NCI-H345 treated with DMSO at 0.1 percent for 48 hours (cell line): ENCODE data around the gene TPCN1.
"Not testable (repeated sequence)": the region's sequence is repeated elsewhere in the genome, so short reads cannot be mapped to it uniquely, and the experiment has no call there.

Experiments used
- DNase-seq: peaks from one replicate; lab custom pipeline; 2025; ENCODE audit not compliant: unreplicated experiment; lab: John Stamatoyannopoulos, UW

The TPCN1 gene

DNA sequence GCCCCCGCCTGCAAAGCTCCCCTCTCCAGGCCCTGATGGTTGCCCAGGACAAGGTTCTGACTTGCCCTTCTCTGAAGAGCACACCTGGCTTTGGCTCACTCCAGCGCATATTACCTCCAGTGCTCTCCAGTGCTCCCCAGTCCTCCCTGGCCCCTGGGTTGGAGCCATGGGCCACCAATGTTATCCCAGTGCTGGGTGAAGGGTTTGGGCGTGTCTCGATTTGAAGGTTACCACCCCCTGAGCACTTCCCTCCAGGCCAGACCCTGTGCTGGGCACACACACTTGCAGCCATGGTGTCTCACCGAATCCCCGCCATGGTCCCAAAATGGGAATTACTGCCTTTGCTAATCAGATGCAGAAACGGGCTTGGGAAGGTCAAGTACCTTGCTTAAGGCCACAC lies 24.7 kb upstream of the TPCN1 start:
- no peak for DNase-seq

GRCh38 chr12:113196990-113197389 lies 24.3 kb upstream of the TPCN1 start:
- DNase-seq = peak; percentile 12

GRCh38 chr12:113197518-113198077 lies 23.7 kb upstream of the TPCN1 start:
- no peak for DNase-seq

DNA sequence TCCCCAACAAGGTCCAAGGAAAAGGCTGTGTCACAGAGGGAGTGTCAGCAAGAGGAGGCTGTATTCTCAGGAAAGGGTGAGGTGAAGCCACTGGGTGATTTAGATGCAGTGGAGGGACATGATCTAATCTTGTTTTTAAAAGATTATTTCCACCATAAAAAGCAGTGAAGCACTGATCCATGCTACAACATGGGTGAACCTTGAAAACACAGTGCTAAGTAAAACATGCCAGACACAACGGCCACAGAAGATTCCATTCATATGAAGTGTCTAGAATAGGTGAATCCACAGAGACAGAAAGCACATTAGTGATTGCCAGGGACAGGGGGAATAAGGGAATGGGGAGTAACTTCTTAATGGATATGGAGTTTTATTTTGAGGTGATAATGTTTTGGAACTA lies 23.0 kb upstream of the TPCN1 start:
- DNase-seq = no peak

- DNase-seq = no peak
These were observed 21.1 kb upstream of the TPCN1 start for GRCh38 chr12:113200021-113200797.

GRCh38 chr12:113201187-113202177 lies 19.8 kb upstream of the TPCN1 start:
- DNase-seq = no peak

- DNase-seq = no peak
These were observed 18.8 kb upstream of the TPCN1 start for GRCh38 chr12:113202300-113203075.

- DNase-seq = no peak
These were observed 17.2 kb upstream of the TPCN1 start for GRCh38 chr12:113203852-113204760.

GRCh38 chr12:113204804-113205203 lies 16.5 kb upstream of the TPCN1 start:
- no peak for DNase-seq

- not testable (repeated sequence) for DNase-seq
These were observed 14.5 kb upstream of the TPCN1 start for GRCh38 chr12:113206802-113207201.

- no peak for DNase-seq
These were observed 13.6 kb upstream of the TPCN1 start for GRCh38 chr12:113207613-113208040.

DNA sequence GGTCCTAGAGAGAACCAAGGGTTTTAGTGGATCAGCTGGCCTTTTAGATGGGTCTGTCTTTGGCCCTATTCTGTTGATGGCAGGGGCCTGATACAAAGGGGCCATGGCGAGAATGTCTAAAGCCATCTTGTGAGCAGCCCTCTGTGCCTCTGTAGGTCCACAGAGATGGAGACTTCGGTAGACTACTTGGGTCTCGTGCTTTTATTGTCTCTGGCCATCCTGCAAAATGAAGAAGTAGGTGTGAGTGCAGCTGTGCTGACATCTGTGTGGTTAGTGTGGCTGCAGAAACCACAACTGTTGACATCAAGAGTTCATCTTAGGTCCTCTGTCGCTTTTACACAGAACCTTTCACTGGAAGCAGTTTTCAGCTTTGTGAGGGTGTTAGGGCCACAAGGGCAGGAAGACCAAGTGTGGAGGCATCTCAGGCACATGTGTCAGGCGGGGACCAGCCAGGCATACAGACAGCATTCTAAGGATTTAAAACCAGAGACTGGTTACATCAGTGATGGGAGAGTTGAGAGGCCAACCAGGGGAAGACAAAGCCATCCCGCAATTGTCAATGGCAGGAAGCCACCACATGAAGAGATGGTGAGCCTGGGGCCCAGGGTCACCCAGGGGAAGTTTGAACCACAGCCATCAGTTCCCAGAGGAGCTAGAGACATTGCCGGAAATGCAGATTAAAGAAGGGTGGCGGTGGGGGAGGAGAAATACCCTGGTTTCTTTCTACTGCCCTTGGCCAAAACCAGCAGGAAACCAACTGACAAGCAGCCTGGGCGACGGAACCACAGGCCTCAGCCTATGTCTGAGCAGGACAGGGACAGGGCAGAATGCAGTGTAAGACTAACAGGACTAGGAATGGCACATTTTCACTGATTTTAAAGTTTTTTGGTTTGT lies 13.0 kb upstream of the TPCN1 start:
- DNase-seq = no peak

GRCh38 chr12:113211160-113211559 lies 10.1 kb upstream of the TPCN1 start:
- DNase-seq = no peak

GRCh38 chr12:113214895-113215400 lies 6.3 kb upstream of the TPCN1 start:
- no peak for DNase-seq

DNA sequence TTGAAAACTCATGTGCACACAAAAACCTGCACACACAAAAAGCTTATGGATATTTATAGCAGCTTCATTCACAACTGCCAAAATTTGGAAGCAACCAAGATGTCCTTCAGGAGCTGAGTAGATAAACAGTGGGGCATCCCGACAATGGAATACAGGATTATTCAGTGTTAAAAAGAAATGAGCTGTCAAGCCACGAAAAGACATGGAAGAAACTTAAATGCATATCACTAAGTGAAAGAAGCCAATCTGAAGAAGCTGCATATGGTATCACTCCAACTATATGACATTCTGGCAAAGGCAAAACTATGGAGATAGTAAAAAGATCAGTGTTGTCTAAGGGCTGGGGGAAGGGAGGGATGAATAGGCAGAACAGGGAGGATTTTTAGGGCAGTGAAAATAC lies 5.2 kb upstream of the TPCN1 start:
- DNase-seq = no peak

- peak; percentile 60 for DNase-seq
These were observed 577 bp upstream of the TPCN1 start for GRCh38 chr12:113220593-113221180.

DNA sequence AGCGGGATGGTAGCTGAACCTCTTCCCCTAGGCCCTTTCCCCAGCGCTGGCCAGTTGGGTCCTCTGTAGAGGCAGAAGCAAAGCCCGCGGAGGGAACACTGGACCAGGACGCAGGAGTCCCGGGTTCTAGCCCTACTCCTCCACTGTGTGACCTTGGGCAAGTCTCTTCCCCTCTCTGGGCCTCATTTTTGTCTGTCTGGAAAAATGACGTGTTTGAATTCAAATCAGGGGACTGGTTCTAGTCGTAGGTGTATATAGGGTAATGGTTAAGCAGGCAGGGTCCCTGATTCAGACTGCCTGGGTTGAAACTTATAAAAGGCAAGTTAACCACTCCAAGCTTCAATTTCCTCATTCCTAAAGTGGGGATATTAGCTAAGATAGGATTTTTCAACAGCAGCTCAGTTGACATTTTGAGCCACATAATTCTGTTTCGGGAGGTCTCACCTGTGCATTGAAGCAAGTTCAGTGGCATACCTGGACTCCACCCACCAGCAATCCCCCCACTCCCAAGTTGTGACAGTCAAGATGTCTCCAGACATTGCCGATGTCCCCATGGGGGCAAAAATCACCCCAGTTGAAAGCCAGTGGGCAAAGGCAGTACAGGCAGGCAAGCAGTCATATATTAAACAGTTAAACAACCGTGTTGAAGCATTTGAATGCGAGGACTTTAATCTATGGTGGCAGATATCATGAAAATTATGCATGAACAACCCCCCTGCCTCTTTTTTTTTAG lies 899 bp downstream of the TPCN1 start:
- no peak for DNase-seq
